Ovary (tissue), 9 donors: Measurements from ENCODE around the gene SLC25A27. TPM values are rescaled to one million over a fixed set of nuclear protein-coding genes. Genes with fewer than 3 reads are reported as not detected.

Source experiments
- DNase-seq, 5 donors: peaks; one replicate each; pipeline ENCODE4 v3.0.0-alpha.2; 2019 to 2020
- H3K27ac ChIP-seq, 2 donors: fragments of 200-600 bp; one replicate each; pipeline versions ENCODE4 v1.5.1 to v1.8.0; 2019 to 2022
- H3K27me3 ChIP-seq: fragments of 200-600 bp; one replicate; pipeline ENCODE4 v1.8.0; 2022
- H3K36me3 ChIP-seq: fragments of 200-600 bp; sonication (generic); one replicate; pipeline ENCODE4 v1.5.1; 2019
- H3K4me1 ChIP-seq: one replicate; pipeline ENCODE4 v1.8.1; 2013; ENCODE audit warnings: mild to moderate bottlenecking, moderate library complexity; ENCODE audit not compliant: insufficient read depth
- H3K4me3 ChIP-seq: fragments of 200-600 bp; sonication (generic); one replicate; pipeline ENCODE4 v1.5.1; 2017
- H3K9me3 ChIP-seq, 2 donors: fragments of 200-600 bp in 1 of 2; sonication (generic) in 1 of 2; one replicate each; pipeline versions ENCODE4 v1.5.1 to v1.8.1; 2013 to 2019; ENCODE audit warnings: mild to moderate bottlenecking in 1 of 2, moderate library complexity in 1 of 2
- CTCF ChIP-seq, 3 donors: fragments of 450-650 bp in 2 of 3; fragments of 200-600 bp in 1 of 3; IDR thresholded peaks; one replicate each; pipeline versions ENCODE4 v1.5.1 to v1.8.0; 2016 to 2022; ENCODE audit warnings: antibody characterized with exemption in 3 of 3, mild to moderate bottlenecking in 1 of 3
- EP300 ChIP-seq: sonication (generic); formaldehyde crosslinking; IDR thresholded peaks from one replicate; pipeline ENCODE4 v1.6.1; 2017; ENCODE audit warnings: antibody characterized with exemption
- POLR2A ChIP-seq: fragments of 450-650 bp; IDR thresholded peaks from one replicate; pipeline ENCODE4 v1.6.1; 2017; ENCODE audit warnings: antibody characterized with exemption, mild to moderate bottlenecking, moderate library complexity
- WGBS, 3 donors: extraction: QIAGEN DNeasy Blood & Tissue Kit in 1 of 3; methylation state at CpG; one replicate each; pipeline versions ENCODE4 v1.1.5 to v1.1.7; 2013 to 2017; 5-methylcytosine and 5-hydroxymethylcytosine counted together
- intact Hi-C, 4 donors: fragments of 100-400 bp; cut with DNase I; formaldehyde crosslinking; loops; one replicate each; pipeline versions ENCODE4 v1.11.0 to v1.15.1; 2022 to 2023
- polyA plus RNA-seq, 2 donors: library from polyadenylated mRNA; stranded (reverse); fragments of 200-250 nt in 1 of 2; fragments of 350-450 nt in 1 of 2; fragmentation: Illumina TruSeq in 1 of 2; extraction: RNeasy Lipid Tissue Mini Kit (QIAGEN cat#74804) in 1 of 2; gene quantifications; one replicate each; pipeline ENCODE4 v1.2.3, GENCODE V29; 2013 to 2014
- total RNA-seq, 7 donors: library from RNA; depleted of rRNA in 2 of 7; stranded (reverse); fragments of >200 nt in 2 of 7; fragmentation: NEBNext Ultra II Directional in 3 of 7; extraction: Animal tissue kit (Norgen Biotek cat#: 25700) in 3 of 7; gene quantifications; one replicate each; pipeline versions ENCODE4 v1.1.0 to v1.2.4, GENCODE V29; 2016 to 2023
- donor health status: DM: no; HTN: no; CAD: no; lungs with moderate emphysema.
- donor health status: DM: no; HTN: no; CAD: no.
- donor health status: Bipolar disorder and iron deficiency.
- donor health status: DM: yes; HTN: yes; CAD: no.
- donor health status: DM: no; HTN: no; CAD: no.
- donor health status: DM: yes; HTN: yes; CAD: no.

Gene SLC25A27
- total and polyA plus RNA-seq, 9 donors, result 21.0 to 56.9 (median 37.0) TPM

- no peak for DNase-seq
- intact Hi-C loops, result loop anchor here in 1 of 4 donors (5.0 kb wide), 1 partner anchor 967 kb away; no protein-coding TSS in a partner anchor
- no peak for TF ChIP-seq EP300
- no peak for TF ChIP-seq POLR2A
- no peak for TF ChIP-seq CTCF (IDR thresholded peaks at IDR 0.05)
Observed at GRCh38 chr6:46688966-46689335, 36.2 kb downstream of the SLC25A27 start.

GRCh38 chr6:46689657-46690056, 36.9 kb downstream of the SLC25A27 start:
- Histone ChIP-seq H3K4me3 (no peak overlapping the region), H3K27ac (no peak overlapping the region), H3K27me3 (no peaks in the 10 kb centered on the region), H3K4me1 (no peaks in the 10 kb centered on the region), H3K36me3 (no peaks in the 10 kb centered on the region), H3K9me3 (no peaks in the 10 kb centered on the region)
- no peak for DNase-seq
- intact Hi-C loops, result loop anchor here in 1 of 4 donors (5.0 kb wide), 1 partner anchor 967 kb away; no protein-coding TSS in a partner anchor
- 92 to 98% (median 98%) methylated on average over 3 of the region's 3 CpGs for WGBS, 3 donors
- TF ChIP-seq EP300 (no peak), CTCF (IDR thresholded peaks at IDR 0.05) (no peak), POLR2A (no peak)

More at GRCh38 chr6:46688966-46689335, 36.2 kb downstream of the SLC25A27 start:
- Histone ChIP-seq H3K27ac (no peak overlapping the region), H3K4me1 (no peaks in the 10 kb centered on the region), H3K27me3 (no peaks in the 10 kb centered on the region), H3K36me3 (no peaks in the 10 kb centered on the region), H3K4me3 (no peak overlapping the region), H3K9me3 (no peaks in the 10 kb centered on the region)
- WGBS, 3 donors, result 94 to 96% (median 95%) methylated on average over 13 of the region's 13 CpGs

GRCh38 chr6:46690141-46690755, 37.5 kb downstream of the SLC25A27 start:
- intact Hi-C loops, result no loop called here
- no peak for DNase-seq
- WGBS, 3 donors, result 50 to 78% (median 65%) methylated on average over 2 of the region's 2 CpGs
- Histone ChIP-seq H3K27me3 (no peaks in the 10 kb centered on the region), H3K4me3 (no peak overlapping the region), H3K9me3 (no peaks in the 10 kb centered on the region), H3K4me1 (no peaks in the 10 kb centered on the region), H3K36me3 (no peaks in the 10 kb centered on the region), H3K27ac (no peak overlapping the region)
- TF ChIP-seq EP300, result no peak
- no peak for TF ChIP-seq POLR2A
- no peak for TF ChIP-seq CTCF (IDR thresholded peaks at IDR 0.05)

- no peaks in the 10 kb centered on the region for H3K4me1 ChIP-seq
- H3K36me3 ChIP-seq, result no peaks in the 10 kb centered on the region
- no peak overlapping the region for H3K27ac ChIP-seq
- intact Hi-C loops, result no loop called here
- no peaks in the 10 kb centered on the region for H3K27me3 ChIP-seq
- TF ChIP-seq CTCF (IDR thresholded peaks at IDR 0.05) (no peak), POLR2A (no peak), EP300 (no peak)
- no peak for DNase-seq
- H3K4me3 ChIP-seq, result no peak overlapping the region
- 45 to 65% (median 49%) methylated on average over 1 of the region's 1 CpG for WGBS, 3 donors
- no peaks in the 10 kb centered on the region for H3K9me3 ChIP-seq
Observed at GRCh38 chr6:46690911-46691451, 38.2 kb downstream of the SLC25A27 start.
